H9 (cell line): ENCODE data around the gene PLLP. TPM values are rescaled to one million over a fixed set of nuclear protein-coding genes. Genes with fewer than 3 reads are reported as not detected.

Experiments used
- DNase-seq: peaks from one replicate; pipeline ENCODE4 v3.0.0-alpha.2; 2017
- H2AFZ ChIP-seq: one replicate; pipeline ENCODE4 v1.6.1; 2013; ENCODE audit warnings: mild to moderate bottlenecking, low read length, control low read depth, moderate library complexity
- H2AK5ac ChIP-seq: 2 replicates; pipeline ENCODE4 v1.6.1; 2013; ENCODE audit warnings: low read length, control low read depth, mixed read lengths; ENCODE audit not compliant: insufficient read length
- H2BK120ac ChIP-seq: one replicate; pipeline ENCODE4 v1.6.1; 2013; ENCODE audit warnings: low read depth, mild to moderate bottlenecking, low read length, control low read depth, inconsistent platforms; ENCODE audit not compliant: poor library complexity, severe bottlenecking
- H2BK12ac ChIP-seq: 2 replicates; pipeline ENCODE4 v1.6.1; 2013; ENCODE audit warnings: low read length, control low read depth, mixed read lengths, low read depth; ENCODE audit not compliant: insufficient read length
- H2BK15ac ChIP-seq: 2 replicates; pipeline ENCODE4 v1.6.1; 2013; ENCODE audit warnings: low read depth, low read length, control low read depth
- H2BK20ac ChIP-seq: one replicate; pipeline ENCODE4 v1.6.1; 2013; ENCODE audit warnings: low read depth, mild to moderate bottlenecking, low read length, control low read depth, inconsistent platforms; ENCODE audit not compliant: poor library complexity, severe bottlenecking
- H2BK5ac ChIP-seq: 2 replicates; pipeline ENCODE4 v1.6.1; 2013; ENCODE audit warnings: low read length, control low read depth, mixed read lengths; ENCODE audit not compliant: insufficient read length
- H3K14ac ChIP-seq: 2 replicates; pipeline ENCODE4 v1.6.1; 2013; ENCODE audit warnings: low read length, control low read depth; ENCODE audit not compliant: insufficient read depth
- H3K18ac ChIP-seq: 2 replicates; pipeline ENCODE4 v1.6.1; 2013; ENCODE audit warnings: low read depth, mild to moderate bottlenecking, mixed read lengths, low read length, control low read depth; ENCODE audit not compliant: insufficient read length
- H3K23ac ChIP-seq: 2 replicates; pipeline ENCODE4 v1.6.1; 2013; ENCODE audit warnings: low read length, control low read depth, mixed read lengths, low read depth; ENCODE audit not compliant: insufficient read length
- H3K23me2 ChIP-seq: 2 replicates; pipeline ENCODE4 v1.6.1; 2013; ENCODE audit warnings: low read depth, mild to moderate bottlenecking, mixed read lengths, low read length, control low read depth; ENCODE audit not compliant: insufficient read length, poor library complexity, severe bottlenecking
- H3K27ac ChIP-seq: 2 replicates; pipeline ENCODE4 v1.5.1; 2013; ENCODE audit warnings: low read length, control low read depth, mixed read lengths, low read depth; ENCODE audit not compliant: insufficient read length
- H3K27me3 ChIP-seq: 2 replicates; pipeline ENCODE4 v1.6.1; 2013; ENCODE audit warnings: low read length, control low read depth, inconsistent platforms; ENCODE audit not compliant: insufficient read depth
- H3K4ac ChIP-seq: 2 replicates; pipeline ENCODE4 v1.6.1; 2013; ENCODE audit warnings: low read depth, mild to moderate bottlenecking, control low read depth, inconsistent platforms, low read length, moderate library complexity
- H3K4me1 ChIP-seq: 2 replicates; pipeline ENCODE4 v1.6.1; 2013; ENCODE audit warnings: low read length, control low read depth, inconsistent platforms; ENCODE audit not compliant: insufficient read depth
- H3K4me2 ChIP-seq: 2 replicates; pipeline ENCODE4 v1.6.1; 2013; ENCODE audit warnings: low read length, control low read depth, mixed read lengths; ENCODE audit not compliant: insufficient read length, insufficient read depth
- H3K56ac ChIP-seq: 2 replicates; pipeline ENCODE4 v1.6.1; 2013; ENCODE audit warnings: low read depth, mild to moderate bottlenecking, mixed read lengths, low read length, control low read depth; ENCODE audit not compliant: insufficient read length
- H3K79me1 ChIP-seq: 2 replicates; pipeline ENCODE4 v1.6.1; 2013; ENCODE audit warnings: low read depth, mild to moderate bottlenecking, moderate library complexity, low read length, control low read depth, inconsistent platforms; ENCODE audit not compliant: insufficient read depth, poor library complexity, severe bottlenecking
- H3K79me2 ChIP-seq: 2 replicates; pipeline ENCODE4 v1.6.1; 2013; ENCODE audit warnings: low read length, control low read depth, inconsistent platforms; ENCODE audit not compliant: insufficient read depth
- H3K9ac ChIP-seq: 2 replicates; pipeline ENCODE4 v1.6.1; 2013; ENCODE audit warnings: low read length, control low read depth, mixed read lengths; ENCODE audit not compliant: insufficient read length; ENCODE audit errors: extremely low read depth
- H3K9me3 ChIP-seq: one replicate; pipeline ENCODE4 v1.6.1; 2013; ENCODE audit warnings: low read depth, low read length, inconsistent platforms; ENCODE audit not compliant: control insufficient read depth
- H3T11ph ChIP-seq: one replicate; pipeline ENCODE4 v1.6.1; 2013; ENCODE audit warnings: mild to moderate bottlenecking, low read length, control low read depth, inconsistent platforms
- H4K20me1 ChIP-seq: one replicate; pipeline ENCODE4 v1.6.1; 2013; ENCODE audit not compliant: control insufficient read depth, insufficient read length, insufficient read depth
- H4K5ac ChIP-seq: 2 replicates; pipeline ENCODE4 v1.6.1; 2013; ENCODE audit warnings: low read depth, mild to moderate bottlenecking, mixed read lengths, low read length, control low read depth; ENCODE audit not compliant: insufficient read length
- H4K8ac ChIP-seq: replicated peaks from 2 replicates; pipeline ENCODE4 v1.6.1; 2013; ENCODE audit warnings: low read length, control low read depth, mixed read lengths, low read depth; ENCODE audit not compliant: insufficient read length
- H4K91ac ChIP-seq: 2 replicates; pipeline ENCODE4 v1.6.1; 2013; ENCODE audit warnings: low read depth, mild to moderate bottlenecking, moderate library complexity, mixed read lengths, low read length, control low read depth; ENCODE audit not compliant: insufficient read length
- H3K27ac Mint-ChIP-seq, 3 experiments: 2 replicates in 2 of 3; 3 replicates in 1 of 3; pipeline ENCODE4 v1.8.0; 2020 to 2021; ENCODE audit warnings: mixed read lengths in 3 of 3, mild to moderate bottlenecking in 1 of 3, moderate library complexity in 1 of 3
- H3K27me3 Mint-ChIP-seq: 2 replicates; pipeline ENCODE4 v1.8.0; 2021; ENCODE audit warnings: low read depth, mild to moderate bottlenecking, moderate library complexity, mixed read lengths
- H3K36me3 Mint-ChIP-seq, 3 experiments: 2 replicates in 2 of 3; 3 replicates in 1 of 3; pipeline ENCODE4 v1.8.0; 2020 to 2021; ENCODE audit warnings: low read depth in 3 of 3, mixed read lengths in 3 of 3; ENCODE audit not compliant: insufficient read depth in 1 of 3
- H3K4me1 Mint-ChIP-seq, 2 experiments: 2 replicates each; pipeline ENCODE4 v1.8.0; 2020; ENCODE audit warnings: mixed read lengths in 2 of 2
- H3K4me3 Mint-ChIP-seq, 2 experiments: 2 replicates in 1 of 2; 3 replicates in 1 of 2; pipeline ENCODE4 v1.8.0; 2020 to 2021; ENCODE audit warnings: mild to moderate bottlenecking in 2 of 2, mixed read lengths in 2 of 2, moderate library complexity in 1 of 2
- H3K9me3 Mint-ChIP-seq, 2 experiments: 2 replicates in 1 of 2; 3 replicates in 1 of 2; pipeline ENCODE4 v1.8.0; 2020; ENCODE audit warnings: mild to moderate bottlenecking in 2 of 2, mixed read lengths in 2 of 2, moderate library complexity in 1 of 2
- CTCF ChIP-seq: fragments of 200-600 bp; sonication (generic); conservative IDR thresholded peaks from 3 replicates; pipeline ENCODE4 v1.8.0; 2021; ENCODE audit warnings: antibody characterized with exemption, mild to moderate bottlenecking
- WGBS: extraction: QIAGEN DNeasy Blood & Tissue Kit; methylation state at CpG from one replicate; pipeline ENCODE4 v1.1.7; 2013; ENCODE audit warnings: missing lambda C conversion rate, low lambda C conversion rate, mixed read lengths; ENCODE audit not compliant: insufficient read length; ENCODE audit errors: extremely low coverage; 5-methylcytosine and 5-hydroxymethylcytosine counted together
- total RNA-seq: library from RNA; stranded (reverse); gene quantifications from 2 replicates; pipeline ENCODE4 v1.2.1, GENCODE V29; 2021

The PLLP gene
- total RNA-seq, 1 experiment from 2014 or later: 1.8 TPM

DNA sequence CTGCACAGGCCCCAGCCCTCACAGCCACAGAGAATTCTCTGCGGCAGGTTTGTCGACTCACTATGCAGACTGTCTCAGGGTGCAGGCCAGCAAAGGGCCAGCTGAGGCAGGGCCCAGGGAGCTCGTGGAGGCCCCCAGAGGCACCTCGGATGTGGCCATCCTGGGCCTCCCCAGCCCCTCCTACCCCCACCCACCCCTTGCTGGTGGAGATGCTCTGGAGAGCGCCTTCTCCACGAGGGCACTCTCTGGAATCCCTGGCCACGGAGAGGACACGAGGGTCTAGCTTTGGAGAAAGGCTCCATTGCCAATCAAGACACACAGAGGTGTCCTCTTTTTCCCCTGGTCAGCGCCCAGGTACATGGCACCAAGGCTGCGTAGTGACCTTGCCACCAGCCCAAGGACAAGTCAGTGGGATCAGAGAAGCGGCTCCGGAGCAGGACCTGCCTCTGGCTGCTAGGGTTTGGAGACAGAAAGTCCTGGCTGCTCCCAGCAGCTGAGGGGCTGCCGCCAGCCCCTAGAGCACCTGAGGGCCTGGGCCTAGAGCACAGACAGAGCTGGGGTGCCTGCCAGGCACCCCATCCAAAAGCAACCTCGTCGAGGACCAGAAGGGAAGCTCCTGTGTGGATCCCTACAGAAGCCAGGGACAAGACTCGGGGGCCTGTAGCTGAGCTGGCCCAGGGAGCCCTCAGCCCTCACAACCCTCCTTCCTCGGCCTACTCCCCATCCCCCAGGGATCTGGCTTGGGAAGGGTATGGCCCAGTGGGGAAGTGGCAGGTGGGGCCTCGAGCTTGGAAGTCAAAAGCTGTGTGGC, 20.7 kb downstream of the PLLP start:
- no peak overlapping the region for H2BK12ac ChIP-seq
- no peak overlapping the region for H2BK20ac ChIP-seq
- Mint-ChIP-seq H3K36me3 (no peaks in the 10 kb centered on the region), H3K4me3 (no peak overlapping the region), H3K9me3 (no peaks in the 10 kb centered on the region; a peak in 1 of 5 replicates), H3K4me1 (peaks cover 25 to 28% of the 10 kb centered on the region in 2 experiments), H3K27ac (no peak overlapping the region; a peak in 1 of 7 replicates), H3K27me3 (no peaks in the 10 kb centered on the region)
- no peak overlapping the region for H2BK120ac ChIP-seq
- no peak for TF ChIP-seq CTCF
- no peak overlapping the region for H3K56ac ChIP-seq
- H3K27me3 ChIP-seq: no peaks in the 10 kb centered on the region
- H3K23ac ChIP-seq: no peak overlapping the region
- peaks cover 3% of the 10 kb centered on the region for H3K4me1 ChIP-seq
- no peak overlapping the region for H3K18ac ChIP-seq
- no peak for DNase-seq
- H3K23me2 ChIP-seq: no peaks in the 10 kb centered on the region
- no peak overlapping the region for H3K4ac ChIP-seq
- no peak overlapping the region for H3K9ac ChIP-seq
- no peak overlapping the region for H3K27ac ChIP-seq
- H3T11ph ChIP-seq: no peak overlapping the region
- no peak overlapping the region for H4K8ac ChIP-seq
- H4K20me1 ChIP-seq: no peaks in the 10 kb centered on the region
- no peak overlapping the region for H2BK5ac ChIP-seq
- no peak overlapping the region for H2BK15ac ChIP-seq
- H3K9me3 ChIP-seq: no peaks in the 10 kb centered on the region
- no peak overlapping the region; the same call in 1 of the 2 replicates for H3K14ac ChIP-seq
- H4K91ac ChIP-seq: no peak overlapping the region
- no peaks in the 10 kb centered on the region for H3K79me1 ChIP-seq
- no CpG with 5 or more reads among the region's 18 CpGs for whole genome bisulfite sequencing
- no peak overlapping the region for H2AFZ ChIP-seq
- H3K79me2 ChIP-seq: no peaks in the 10 kb centered on the region
- H4K5ac ChIP-seq: no peak overlapping the region
- H2AK5ac ChIP-seq: no peak overlapping the region
- H3K4me2 ChIP-seq: no peak overlapping the region
